Measurements from ENCODE around the gene PAGR1.

DNA sequence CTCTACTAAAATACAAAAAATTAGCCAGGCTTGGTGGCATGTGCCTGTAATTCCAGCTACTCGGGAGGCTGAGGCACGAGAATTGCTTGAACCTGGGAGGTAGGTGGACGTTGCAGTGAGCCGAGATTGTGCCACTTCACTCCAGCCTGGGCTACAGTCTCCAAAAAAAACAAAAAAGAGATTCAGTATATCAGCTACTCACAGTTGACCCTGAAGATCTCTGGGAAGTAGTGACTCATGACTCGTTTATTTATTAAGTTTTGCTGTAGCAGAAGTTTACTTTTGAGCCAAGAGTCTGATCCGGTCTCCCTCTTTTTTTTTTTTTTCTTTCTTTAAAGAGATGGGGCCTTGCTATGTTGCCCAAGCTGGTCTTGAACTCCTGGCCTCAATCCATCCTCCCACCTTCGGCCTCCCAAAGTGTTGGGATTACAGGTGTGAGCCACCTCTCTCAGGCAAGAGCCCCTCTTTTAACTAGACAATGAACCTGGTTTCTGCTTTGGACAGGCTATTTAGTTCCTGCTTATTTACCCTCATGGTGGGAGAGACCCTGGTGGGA is 8.7 kb downstream of the PAGR1 start:
- TF ChIP-seq POLR2A (IDR thresholded peaks at IDR 0.05; ENCODE audit: low read length), result no peak
- no peak for TF ChIP-seq GATA1 (IDR thresholded peaks at IDR 0.05; ENCODE audit: low read depth, low read length)

Data from erythroblast (primary cell).